ENCODE data around the gene DNAAF5.

The DNAAF5 gene

GRCh38 chr7:726084-726853 lies at the start of gene DNAAF5:
TSS of gene DNAAF5 (plus strand) at chr7:726699. CDS start at chr7:726721, 22 bp downstream.
- peak; percentile 71 to 95 (median 89) for DNase-seq
- intact Hi-C loops (cut with DNase I) = loop anchor here (5.0 kb wide), 1 partner anchor 204 kb away; no protein-coding TSS in a partner anchor

- DNase-seq = peak in 3 of 42 donors; percentile 14 to 19 (median 16)
- intact Hi-C loops (cut with DNase I) = no loop called here
Observed at GRCh38 chr7:676972-677385, 49.5 kb upstream of the DNAAF5 start.

GRCh38 chr7:680411-681127 lies 45.9 kb upstream of the DNAAF5 start:
- intact Hi-C loops (cut with DNase I) = no loop called here
- peak in 3 of 42 donors; percentile 12 to 15 (median 12) for DNase-seq

- DNase-seq = peak in 3 of 42 donors; percentile 3 to 25 (median 7)
- intact Hi-C loops (cut with DNase I) = no loop called here
Observed at GRCh38 chr7:681551-682307, 44.8 kb upstream of the DNAAF5 start.

- intact Hi-C loops (cut with DNase I) = no loop called here
Observed at GRCh38 chr7:682810-683209, 43.7 kb upstream of the DNAAF5 start.

GRCh38 chr7:683526-684205 lies 42.8 kb upstream of the DNAAF5 start:
- DNase-seq = peak in 3 of 42 donors; percentile 3 to 12 (median 12)
- intact Hi-C loops (cut with DNase I) = no loop called here

More at GRCh38 chr7:682810-683209, 43.7 kb upstream of the DNAAF5 start:
- DNase-seq = peak in 2 of 42 donors; percentile 12 to 26

- intact Hi-C loops (cut with DNase I) = no loop called here
- peak in 3 of 42 donors; percentile 2 to 13 (median 4) for DNase-seq
Observed at GRCh38 chr7:684416-684815, 42.1 kb upstream of the DNAAF5 start.

- DNase-seq = no peak
- intact Hi-C loops (cut with DNase I) = no loop called here
Observed at GRCh38 chr7:685540-685939, 41.0 kb upstream of the DNAAF5 start.

GRCh38 chr7:690478-691360 lies 35.8 kb upstream of the DNAAF5 start:
- intact Hi-C loops (cut with DNase I) = no loop called here
- DNase-seq = peak in 1 of 42 donors; percentile 14

- intact Hi-C loops (cut with DNase I) = no loop called here
- peak in 38 of 42 donors; percentile 11 to 86 (median 54) for DNase-seq
Observed at GRCh38 chr7:691361-692045, 35.0 kb upstream of the DNAAF5 start.

GRCh38 chr7:693280-693679 lies 33.2 kb upstream of the DNAAF5 start:
- peak in 1 of 42 donors; percentile 11 for DNase-seq

GRCh38 chr7:696426-696811 lies 30.1 kb upstream of the DNAAF5 start:
- DNase-seq = peak in 1 of 42 donors; percentile 3
- intact Hi-C loops (cut with DNase I) = no loop called here

More at GRCh38 chr7:693280-693679, 33.2 kb upstream of the DNAAF5 start:
- intact Hi-C loops (cut with DNase I) = no loop called here

GRCh38 chr7:696812-697551 lies 29.5 kb upstream of the DNAAF5 start:
- intact Hi-C loops (cut with DNase I) = no loop called here
- DNase-seq = peak in 3 of 42 donors; percentile 9 to 20 (median 13)

- DNase-seq = peak in 8 of 42 donors; percentile 12 to 61 (median 20)
- intact Hi-C loops (cut with DNase I) = no loop called here
Observed at GRCh38 chr7:698515-699475, 27.7 kb upstream of the DNAAF5 start.

- intact Hi-C loops (cut with DNase I) = no loop called here
- peak in 1 of 42 donors; percentile 9 for DNase-seq
Observed at GRCh38 chr7:699476-700170, 26.9 kb upstream of the DNAAF5 start.
